AG04449 (cell line): ENCODE measurements around the gene MVB12B.

Experiments
- CTCF ChIA-PET: fragments of 350-600 bp; formaldehyde crosslinking; extraction: SDS; loops from one replicate; lab custom pipeline; 2021; ENCODE audit warnings: antibody characterized with exemption; lab: Yijun Ruan, JAX
- POLR2A ChIA-PET: fragments of 400-600, 350-600 bp; formaldehyde crosslinking; extraction: SDS; loops from one replicate; lab custom pipeline; 2020; ENCODE audit warnings: antibody characterized with exemption, inconsistent platforms; lab: Yijun Ruan, JAX
- DNase-seq: peaks from one replicate; pipeline ENCODE4 v3.0.0-alpha.2; 2010; ENCODE audit warnings: low read depth, low spot score
- H3K4me3 ChIP-seq: 2 replicates; pipeline ENCODE4 v1.5.1; 2011; ENCODE audit warnings: low read depth, mild to moderate bottlenecking, control low read depth, low read length
- CTCF ChIP-seq: IDR thresholded peaks from one replicate; pipeline ENCODE4 v1.5.1; 2011; ENCODE audit warnings: mild to moderate bottlenecking, moderate library complexity, low read length, control low read depth, inconsistent platforms; ENCODE audit not compliant: insufficient read depth; ENCODE audit errors: missing control alignments

The MVB12B gene

GRCh38 chr9:126398403-126399058 lies 71.9 kb downstream of the MVB12B start:
- no peak overlapping the region for H3K4me3 ChIP-seq
- CTCF ChIA-PET: interaction anchor here (0.6 to 8.0 kb wide), 61 partner anchors 7 to 995 kb away, joined by 3 to 90 read pairs (median 5); partner anchors contain the start of gene MVB12B
- DNase-seq: no peak
- POLR2A ChIA-PET: no interaction called here
- peak; percentile 100 for TF ChIP-seq CTCF

- CTCF ChIA-PET: interaction anchor here (0.6 to 8.0 kb wide), 49 partner anchors 8 to 995 kb away, joined by 3 to 90 read pairs (median 7); partner anchors contain the start of gene MVB12B
- no peak overlapping the region for H3K4me3 ChIP-seq
- no peak for DNase-seq
- TF ChIP-seq CTCF: no peak
- POLR2A ChIA-PET: no interaction called here
Measured at GRCh38 chr9:126399251-126399650, 72.6 kb downstream of the MVB12B start.

GRCh38 chr9:126399789-126400188 lies 73.2 kb downstream of the MVB12B start:
- ChIA-PET POLR2A (interaction anchor here (1.2 kb wide), 1 partner anchor 74 kb away, joined by 3 read pairs; no protein-coding TSS in a partner anchor), CTCF (interaction anchor here (0.9 to 8.0 kb wide), 24 partner anchors 9 to 992 kb away, joined by 3 to 90 read pairs (median 10); no protein-coding TSS in a partner anchor)
- DNase-seq: no peak
- H3K4me3 ChIP-seq: no peak overlapping the region
- no peak for TF ChIP-seq CTCF

DNA sequence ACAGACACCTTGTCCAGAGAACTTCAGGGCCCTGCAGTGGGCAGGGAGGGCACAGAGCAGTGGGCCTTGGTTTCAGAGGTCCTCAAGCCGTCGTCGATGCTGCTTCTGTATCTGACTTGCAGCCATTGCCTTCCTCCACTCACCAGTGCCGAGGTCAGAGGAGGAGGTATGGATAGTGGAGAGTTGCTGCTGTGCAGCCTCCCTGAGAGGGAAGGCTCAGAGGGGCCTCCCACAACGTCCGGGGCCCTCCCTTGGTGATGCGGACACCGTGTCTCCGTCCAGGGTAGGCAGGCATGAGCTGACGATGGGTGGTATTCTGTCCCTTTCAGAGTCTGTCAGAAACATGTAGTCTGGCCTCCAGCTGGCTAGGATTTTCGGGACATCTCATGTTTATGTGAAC lies 73.9 kb downstream of the MVB12B start:
- TF ChIP-seq CTCF: no peak
- no peak for DNase-seq
- CTCF ChIA-PET: interaction anchor here (1.0 to 8.0 kb wide), 9 partner anchors 8 to 993 kb away, joined by 3 to 90 read pairs (median 13); no protein-coding TSS in a partner anchor
- POLR2A ChIA-PET: interaction anchor here (1.2 kb wide), 1 partner anchor 73 kb away, joined by 3 read pairs; no protein-coding TSS in a partner anchor
- H3K4me3 ChIP-seq: no peak overlapping the region

GRCh38 chr9:126401107-126401506 lies 74.5 kb downstream of the MVB12B start:
- TF ChIP-seq CTCF: no peak
- CTCF ChIA-PET: interaction anchor here (1.0 to 8.0 kb wide), 7 partner anchors 7 to 994 kb away, joined by 3 to 90 read pairs (median 6); no protein-coding TSS in a partner anchor
- no peak for DNase-seq
- POLR2A ChIA-PET: interaction anchor here (1.2 kb wide), 1 partner anchor 73 kb away, joined by 3 read pairs; no protein-coding TSS in a partner anchor
- H3K4me3 ChIP-seq: no peak overlapping the region

DNA sequence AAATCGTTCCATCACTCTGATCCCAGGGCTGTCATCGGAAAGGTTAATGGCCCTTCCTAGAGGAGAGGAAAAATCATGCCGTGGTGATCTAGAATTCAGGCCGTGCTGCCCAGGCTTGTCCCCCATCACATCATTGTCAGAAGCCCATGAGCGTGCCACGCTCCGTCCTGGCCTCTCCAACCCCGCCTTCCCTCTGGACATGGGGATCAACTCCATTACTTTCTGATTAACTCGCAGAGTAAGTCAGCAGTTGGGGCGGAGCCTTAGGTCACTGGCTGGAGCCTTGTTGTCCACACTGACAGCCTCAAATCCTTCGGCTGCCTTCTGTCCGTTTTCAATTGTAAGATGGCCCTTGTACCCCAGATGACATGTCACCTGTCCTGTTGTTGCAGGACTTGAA lies 75.0 kb downstream of the MVB12B start:
- H3K4me3 ChIP-seq: no peak overlapping the region
- ChIA-PET CTCF (interaction anchor here (1.0 to 8.0 kb wide), 4 partner anchors 91 to 994 kb away, joined by 3 to 90 read pairs (median 3); no protein-coding TSS in a partner anchor), POLR2A (no interaction called here)
- TF ChIP-seq CTCF: no peak
- no peak for DNase-seq
